SK-N-MC (cell line): ENCODE results near the gene OGFRL1.

Experiments used
- EZH2 ChIP-seq: fragments of 200-600 bp; sonication (generic); IDR thresholded peaks from one replicate; pipeline ENCODE4 v1.6.1; 2017; ENCODE audit warnings: antibody characterized with exemption
- POLR2AphosphoS5 ChIP-seq: IDR thresholded peaks from 2 replicates; pipeline ENCODE4 v1.6.1; 2012; ENCODE audit warnings: mild to moderate bottlenecking, low read depth, low read length, borderline replicate concordance

DNA sequence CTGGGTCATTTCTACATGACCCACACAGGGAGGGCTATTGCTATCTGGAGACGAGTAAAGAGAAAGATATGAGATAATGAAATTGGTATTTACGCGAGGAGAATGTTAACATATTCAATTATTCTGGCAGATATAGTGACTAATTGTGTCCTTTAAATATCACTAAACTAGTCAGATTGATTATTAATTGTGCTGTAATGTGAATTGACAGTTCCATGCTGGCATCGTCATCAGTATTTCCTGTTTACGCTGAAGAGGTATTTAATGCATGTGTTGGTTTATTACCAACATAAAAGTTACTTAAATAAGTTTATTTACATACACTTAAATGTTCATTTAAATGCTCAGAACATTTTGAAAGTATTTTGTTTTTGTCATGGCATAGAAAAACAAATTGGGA lies 35.7 kb upstream of the OGFRL1 start:
- no peak for TF ChIP-seq POLR2AphosphoS5
- no peak for TF ChIP-seq EZH2
